Naive thymus-derived CD4-positive, alpha-beta T cell (primary cell): ENCODE measurements around the gene FBXL15. TPM values are rescaled to one million over a fixed set of nuclear protein-coding genes. Genes with fewer than 3 reads are reported as not detected.
A peak's percentile ranks its signal among the peaks of the same experiment; 100 is the strongest.

Experiments
- ATAC-seq: fragments of 150-1000 bp; cut with Tn5 transposase; 2 replicates; pipeline ENCODE4 v1.10.0; 2021; ENCODE audit warnings: mild to moderate bottlenecking, moderate library complexity
- CTCF ChIA-PET: fragments of 350-600 bp; sonication (Branson Sonifier 250); formaldehyde crosslinking; loops from one replicate; lab custom pipeline; 2021; ENCODE audit warnings: antibody characterized with exemption; lab: Charles Lee
- POLR2A ChIA-PET: fragments of 350-600 bp; sonication (Branson Sonifier 250); formaldehyde crosslinking; loops from one replicate; lab custom pipeline; 2021; ENCODE audit warnings: antibody characterized with exemption, inconsistent platforms; lab: Charles Lee
- DNase-seq, 9 donors: peaks; one replicate each; pipeline versions ENCODE4 v3.0.0 to v3.0.0-alpha.2; 2020 to 2022; ENCODE audit warnings: mixed read lengths in 1 of 9
- H3K27ac ChIP-seq: one replicate; pipeline ENCODE4 v1.7.0; 2013; ENCODE audit warnings: mild to moderate bottlenecking, low read depth, low read length, moderate library complexity
- H3K27me3 ChIP-seq, 2 donors: one replicate each; pipeline ENCODE4 v1.7.0; 2013; ENCODE audit warnings: low read length in 2 of 2, mild to moderate bottlenecking in 2 of 2, moderate library complexity in 2 of 2; ENCODE audit not compliant: control insufficient read depth in 2 of 2, insufficient read depth in 2 of 2
- H3K36me3 ChIP-seq, 3 experiments: 1 replicate in 2 of 3; 2 replicates in 1 of 3; pipeline ENCODE4 v1.7.0; 2013; ENCODE audit warnings: low read length in 3 of 3, mild to moderate bottlenecking in 3 of 3, moderate library complexity in 1 of 3; ENCODE audit not compliant: insufficient read depth in 3 of 3, control insufficient read depth in 2 of 3
- H3K4me1 ChIP-seq, 2 donors: one replicate each; pipeline ENCODE4 v1.7.0; 2013; ENCODE audit warnings: low read length in 2 of 2, mild to moderate bottlenecking in 2 of 2, moderate library complexity in 1 of 2; ENCODE audit not compliant: control insufficient read depth in 2 of 2, insufficient read depth in 2 of 2
- H3K4me3 ChIP-seq: 2 replicates; pipeline ENCODE4 v1.7.0; 2013; ENCODE audit warnings: mild to moderate bottlenecking, low read length
- H3K9me3 ChIP-seq, 3 experiments: 1 replicate in 2 of 3; 2 replicates in 1 of 3; pipeline ENCODE4 v1.7.0; 2013; ENCODE audit warnings: low read length in 3 of 3; ENCODE audit not compliant: control insufficient read depth in 2 of 3
- H3K27ac Mint-ChIP-seq, 9 donors: one replicate each; pipeline ENCODE4 v1.8.0; 2020 to 2022; ENCODE audit warnings: mixed read lengths in 9 of 9, mild to moderate bottlenecking in 8 of 9, moderate library complexity in 5 of 9, inconsistent platforms in 2 of 9
- H3K27me3 Mint-ChIP-seq, 5 donors: one replicate each; pipeline ENCODE4 v1.8.0; 2021 to 2022; ENCODE audit warnings: mixed read lengths in 5 of 5, mild to moderate bottlenecking in 1 of 5
- H3K36me3 Mint-ChIP-seq, 5 donors: one replicate each; pipeline ENCODE4 v1.8.0; 2020 to 2022; ENCODE audit warnings: mixed read lengths in 5 of 5, mild to moderate bottlenecking in 3 of 5, inconsistent platforms in 1 of 5
- H3K4me1 Mint-ChIP-seq, 7 donors: one replicate each; pipeline ENCODE4 v1.8.0; 2020 to 2022; ENCODE audit warnings: mixed read lengths in 7 of 7, mild to moderate bottlenecking in 3 of 7, inconsistent platforms in 1 of 7
- H3K4me3 Mint-ChIP-seq, 10 donors: one replicate each; pipeline ENCODE4 v1.8.0; 2020 to 2022; ENCODE audit warnings: mild to moderate bottlenecking in 10 of 10, mixed read lengths in 10 of 10, moderate library complexity in 6 of 10, inconsistent platforms in 2 of 10
- H3K9me3 Mint-ChIP-seq, 11 donors: one replicate each; pipeline ENCODE4 v1.8.0; 2020 to 2022; ENCODE audit warnings: mixed read lengths in 11 of 11, mild to moderate bottlenecking in 4 of 11, inconsistent platforms in 1 of 11, moderate library complexity in 1 of 11
- intact Hi-C, 2 donors: fragments of 100-400 bp; cut with micrococcal nuclease; formaldehyde crosslinking; loops; one replicate each; pipeline ENCODE4 v1.15.1; 2023
- polyA plus RNA-seq, 2 donors: library from polyadenylated mRNA; unstranded; fragments of 300-500 nt; fragmentation: Illumina TruSeq; gene quantifications; one replicate each; pipeline ENCODE4 v1.2.3, GENCODE V29; 2021
- total RNA-seq, 6 experiments: library from RNA in 5 of 6; stranded (reverse) in 5 of 6; gene quantifications; 1 replicate in 5 of 6; 2 replicates in 1 of 6; pipeline ENCODE4 v1.2.3 and lab custom pipeline; 2021 to 2026

The FBXL15 gene
- total and polyA plus RNA-seq, 7 experiments from 2014 or later, result 10.8 to 40.4 (median 17.2) TPM

GRCh38 chr10:102435529-102436233 lies 15.0 kb downstream of the FBXL15 start:
- H3K36me3 Mint-ChIP-seq, result peaks cover 0 to 12% (median 0%) of the 10 kb centered on the region in 5 donors
- peaks cover 44 to 72% (median 57%) of the 10 kb centered on the region in 7 donors for H3K4me1 Mint-ChIP-seq
- peak overlapping the region; percentile 74 to 95 (median 90) for H3K4me3 Mint-ChIP-seq
- Histone ChIP-seq H3K27me3 (no peaks in the 10 kb centered on the region), H3K27ac (peak overlapping the region; percentile 80), H3K9me3 (no peaks in the 10 kb centered on the region), H3K36me3 (no peaks in the 10 kb centered on the region), H3K4me3 (peak overlapping the region; percentile 72), H3K4me1 (peaks cover 28 to 51% of the 10 kb centered on the region in 2 donors)
- H3K27me3 Mint-ChIP-seq, result no peaks in the 10 kb centered on the region
- intact Hi-C loops, result loop anchor here in 1 of 2 donors (1.0 to 10.0 kb wide), 2 partner anchors 40 to 621 kb away; partner anchors contain the start of genes NFKB2 and OGA
- CTCF ChIA-PET, result interaction anchor here (0.8 to 1.4 kb wide), 5 partner anchors 14 to 38 kb away, joined by 3 to 4 read pairs (median 3); partner anchors contain the start of gene FBXL15
- POLR2A ChIA-PET, result interaction anchor here (0.6 to 8.1 kb wide), 14 partner anchors 9 to 383 kb away, joined by 3 to 157 read pairs (median 4); partner anchors contain the start of genes C10orf95, FBXL15, NFKB2 and NOLC1
- H3K27ac Mint-ChIP-seq, result peak overlapping the region; percentile 78 to 96 (median 93)
- peak in 1 of 9 donors; percentile 67 for DNase-seq
- no peak for ATAC-seq
- peaks cover 0 to 6% (median 0%) of the 10 kb centered on the region in 11 donors for H3K9me3 Mint-ChIP-seq

- H3K27me3 ChIP-seq, result no peaks in the 10 kb centered on the region
- Mint-ChIP-seq H3K27me3 (no peaks in the 10 kb centered on the region), H3K4me1 (peaks cover 44 to 72% (median 60%) of the 10 kb centered on the region in 7 donors), H3K27ac (peak overlapping the region; percentile 78 to 96 (median 91)), H3K36me3 (peaks cover 0 to 12% (median 0%) of the 10 kb centered on the region in 5 donors), H3K4me3 (peak overlapping the region; percentile 74 to 95 (median 90)), H3K9me3 (peaks cover 0 to 6% (median 0%) of the 10 kb centered on the region in 11 donors)
- DNase-seq, result no peak
- POLR2A ChIA-PET, result interaction anchor here (0.6 to 8.1 kb wide), 9 partner anchors 10 to 384 kb away, joined by 3 to 157 read pairs (median 3); partner anchors contain the start of genes C10orf95, FBXL15 and NFKB2
- CTCF ChIA-PET, result interaction anchor here (0.8 to 1.2 kb wide), 2 partner anchors 16 to 39 kb away, joined by 3 to 4 read pairs; partner anchors contain the start of gene FBXL15
- no peaks in the 10 kb centered on the region for H3K36me3 ChIP-seq
- H3K9me3 ChIP-seq, result no peaks in the 10 kb centered on the region
- intact Hi-C loops, result loop anchor here in 1 of 2 donors (10.0 kb wide), 1 partner anchor 622 kb away; the partner anchor contains the start of gene OGA
- peak overlapping the region; percentile 80 for H3K27ac ChIP-seq
- ATAC-seq, result no peak
- peaks cover 28 to 51% of the 10 kb centered on the region in 2 donors for H3K4me1 ChIP-seq
- H3K4me3 ChIP-seq, result peak overlapping the region; percentile 72
These were observed 15.7 kb downstream of the FBXL15 start for GRCh38 chr10:102436312-102436711.

GRCh38 chr10:102437515-102437914 lies 16.9 kb downstream of the FBXL15 start:
- Mint-ChIP-seq H3K36me3 (peaks cover 0 to 12% (median 0%) of the 10 kb centered on the region in 5 donors), H3K4me1 (peaks cover 41 to 64% (median 53%) of the 10 kb centered on the region in 7 donors), H3K9me3 (peaks cover 0 to 5% (median 0%) of the 10 kb centered on the region in 11 donors), H3K27me3 (no peaks in the 10 kb centered on the region), H3K4me3 (peak overlapping the region; percentile 72 to 94 (median 87)), H3K27ac (peak overlapping the region in 8 of 9 donors; percentile 13 to 95 (median 77))
- Histone ChIP-seq H3K27ac (no peak overlapping the region), H3K9me3 (no peaks in the 10 kb centered on the region), H3K27me3 (no peaks in the 10 kb centered on the region), H3K4me1 (peaks cover 19 to 41% of the 10 kb centered on the region in 2 donors), H3K4me3 (no peak overlapping the region), H3K36me3 (no peaks in the 10 kb centered on the region)
- CTCF ChIA-PET, result no interaction called here
- POLR2A ChIA-PET, result interaction anchor here (8.1 kb wide), 1 partner anchor 15 kb away, joined by 133 read pairs; the partner anchor contains the start of gene FBXL15
- DNase-seq (no peak), ATAC-seq (no peak)
- intact Hi-C loops, result loop anchor here in 1 of 2 donors (10.0 kb wide), 1 partner anchor 623 kb away; the partner anchor contains the start of gene OGA

DNA sequence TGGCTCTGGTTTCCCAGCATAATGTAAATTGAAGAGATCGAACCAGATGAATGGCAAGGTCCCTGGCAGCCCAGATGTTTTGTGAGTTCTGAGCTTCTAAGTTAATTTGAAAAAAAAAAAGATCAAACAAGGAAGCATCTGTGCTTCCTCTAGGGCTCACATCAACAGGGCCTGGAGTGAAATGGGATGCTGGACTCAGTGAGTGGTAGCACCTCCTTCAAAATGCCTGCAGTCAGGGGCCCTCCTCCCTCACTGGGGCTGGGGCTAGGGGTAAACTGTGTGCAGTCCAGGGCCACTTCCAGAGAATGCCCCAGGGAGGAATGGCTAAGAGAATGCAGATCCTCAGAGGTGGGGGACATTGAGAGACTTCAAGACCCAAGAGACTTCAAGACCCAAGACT lies 17.7 kb downstream of the FBXL15 start:
- Mint-ChIP-seq H3K27me3 (no peaks in the 10 kb centered on the region), H3K27ac (peak overlapping the region in 6 of 9 donors; percentile 5 to 95 (median 62))
- POLR2A ChIA-PET, result no interaction called here

DNA sequence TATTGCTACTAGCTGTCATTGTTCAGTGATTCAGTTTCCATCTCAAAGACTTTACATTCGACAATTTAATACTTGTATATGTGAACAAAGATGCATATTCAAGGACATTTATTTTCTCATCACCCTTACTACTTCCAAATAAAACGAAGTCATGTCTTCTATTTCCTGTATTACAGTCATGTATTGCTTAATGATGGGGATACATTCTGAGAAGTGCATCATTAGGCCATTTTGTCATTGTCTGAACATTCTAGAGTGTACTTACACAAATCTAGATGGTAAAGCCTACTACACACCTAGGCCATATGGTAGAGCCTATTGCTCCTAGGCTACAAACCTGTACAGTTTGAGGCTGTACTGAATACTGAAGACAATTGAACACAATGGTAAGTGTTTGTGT lies 24.2 kb downstream of the FBXL15 start:
- Mint-ChIP-seq H3K9me3 (no peaks in the 10 kb centered on the region), H3K36me3 (peaks cover 0 to 3% (median 0%) of the 10 kb centered on the region in 5 donors), H3K4me1 (peaks cover 6 to 31% (median 9%) of the 10 kb centered on the region in 7 donors), H3K27ac (no peak overlapping the region), H3K4me3 (no peak overlapping the region), H3K27me3 (no peaks in the 10 kb centered on the region)
- Histone ChIP-seq H3K9me3 (no peaks in the 10 kb centered on the region), H3K4me1 (peaks cover 5 to 6% of the 10 kb centered on the region in 2 donors), H3K27me3 (no peaks in the 10 kb centered on the region), H3K4me3 (no peak overlapping the region), H3K27ac (no peak overlapping the region), H3K36me3 (no peaks in the 10 kb centered on the region)
- no peak for DNase-seq
- CTCF ChIA-PET, result no interaction called here
- POLR2A ChIA-PET, result no interaction called here
- intact Hi-C loops, result no loop called here
- ATAC-seq, result no peak

More for the DNA sequence above, 17.7 kb downstream of the FBXL15 start:
- H3K27ac ChIP-seq, result peak overlapping the region; percentile 22
- peaks cover 33 to 55% (median 46%) of the 10 kb centered on the region in 7 donors for H3K4me1 Mint-ChIP-seq
- peaks cover 0 to 12% (median 0%) of the 10 kb centered on the region in 5 donors for H3K36me3 Mint-ChIP-seq
- H3K27me3 ChIP-seq, result no peaks in the 10 kb centered on the region
- intact Hi-C loops, result loop anchor here in 1 of 2 donors (10.0 kb wide), 1 partner anchor 624 kb away; the partner anchor contains the start of gene OGA
- no peaks in the 10 kb centered on the region for H3K9me3 Mint-ChIP-seq
- DNase-seq (no peak), ATAC-seq (no peak)
- H3K4me3 ChIP-seq, result no peak overlapping the region
- CTCF ChIA-PET, result no interaction called here
- H3K9me3 ChIP-seq, result no peaks in the 10 kb centered on the region
- H3K36me3 ChIP-seq, result no peaks in the 10 kb centered on the region
- H3K4me3 Mint-ChIP-seq, result peak overlapping the region in 5 of 10 donors; percentile 26 to 93 (median 82)
- H3K4me1 ChIP-seq, result peaks cover 19 to 35% of the 10 kb centered on the region in 2 donors
